GM12891 (cell line): ENCODE measurements around the gene CACNA1H. TPM values are rescaled to one million over a fixed set of nuclear protein-coding genes. Genes with fewer than 3 reads are reported as not detected.

Experiments
- DNase-seq: peaks from one replicate; pipeline ENCODE4 v3.0.0; 2011; ENCODE audit warnings: low spot score; ENCODE audit not compliant: insufficient read length
- FAIRE-seq: peaks from 2 replicates; lab custom pipeline; 2011; peaks lifted over from hg19 to GRCh38; lab: Jason Lieb, UNC
- PAX5 ChIP-seq: IDR thresholded peaks from 2 replicates; pipeline ENCODE4 v1.6.1; 2011; ENCODE audit warnings: low read length, moderate library complexity, mild to moderate bottlenecking; ENCODE audit not compliant: insufficient read depth, severe bottlenecking
- POLR2A ChIP-seq: IDR thresholded peaks from 2 replicates; pipeline ENCODE4 v1.6.1; 2011; ENCODE audit warnings: low read depth, low read length, control low read depth
- POLR2AphosphoS5 ChIP-seq: IDR thresholded peaks from 2 replicates; pipeline ENCODE4 v1.6.1; 2011; ENCODE audit warnings: low read depth, low read length, control low read depth
- POU2F2 ChIP-seq: IDR thresholded peaks from 2 replicates; pipeline ENCODE4 v1.6.1; 2011; ENCODE audit warnings: low read depth, mild to moderate bottlenecking, control low read depth, low read length, moderate library complexity
- SPI1 ChIP-seq: IDR thresholded peaks from 2 replicates; pipeline ENCODE4 v1.6.1; 2011; ENCODE audit warnings: low read depth, low read length, control low read depth
- TAF1 ChIP-seq: IDR thresholded peaks from 2 replicates; pipeline ENCODE4 v1.6.1; 2011; ENCODE audit warnings: low read depth, low read length, control low read depth
- polyA plus RNA-seq: library from polyadenylated mRNA; unstranded; fragments of >200 nt; gene quantifications from one replicate; pipeline ENCODE4 v1.2.1, GENCODE V29; 2012; ENCODE audit warnings: low read depth, missing spikeins, inconsistent platforms; ENCODE audit not compliant: missing spikeins

CACNA1H gene
- 0.14 TPM for polyA plus RNA-seq

DNA sequence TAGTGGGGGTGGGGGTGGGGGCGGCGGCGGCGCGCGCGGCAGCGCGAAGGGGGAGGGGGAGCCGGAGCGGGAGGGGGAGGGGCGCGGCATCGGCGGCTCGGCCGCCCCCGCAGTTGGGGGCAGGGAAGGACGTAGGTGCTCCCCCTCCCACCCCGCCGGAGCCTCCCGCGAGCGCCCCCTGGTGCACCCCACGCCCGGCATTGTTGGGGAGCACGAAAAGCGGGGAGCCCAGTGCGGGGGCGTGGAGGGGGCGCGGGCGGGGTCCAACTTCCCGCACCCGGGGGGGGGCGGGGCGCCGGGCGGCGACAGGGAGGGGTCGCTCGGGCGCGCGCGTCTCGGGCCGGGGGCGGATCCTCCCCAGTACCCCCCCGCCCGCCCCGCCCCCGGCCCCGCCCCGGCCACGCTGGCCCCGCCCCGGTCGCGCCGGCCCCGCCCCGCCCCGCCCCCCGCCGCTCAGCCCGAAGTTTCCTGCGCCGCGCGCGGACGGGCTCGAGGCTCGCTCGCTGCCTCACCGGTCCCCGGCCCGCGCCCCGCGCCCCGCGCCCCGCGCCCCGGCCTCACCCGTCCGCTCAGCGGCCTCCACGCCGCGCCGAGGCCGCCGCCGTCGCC, at the start of gene CACNA1H:
Gene CACNA1H (plus strand): TSS at position 456 of the 609 bp plus-strand sequence. CDS start 632 bp downstream, outside the sequence.
- DNase-seq, result no peak
- FAIRE-seq, result no peak
- TF ChIP-seq TAF1 (no peak), POLR2A (no peak), SPI1 (no peak), POU2F2 (no peak), PAX5 (no peak), POLR2AphosphoS5 (no peak)

DNA sequence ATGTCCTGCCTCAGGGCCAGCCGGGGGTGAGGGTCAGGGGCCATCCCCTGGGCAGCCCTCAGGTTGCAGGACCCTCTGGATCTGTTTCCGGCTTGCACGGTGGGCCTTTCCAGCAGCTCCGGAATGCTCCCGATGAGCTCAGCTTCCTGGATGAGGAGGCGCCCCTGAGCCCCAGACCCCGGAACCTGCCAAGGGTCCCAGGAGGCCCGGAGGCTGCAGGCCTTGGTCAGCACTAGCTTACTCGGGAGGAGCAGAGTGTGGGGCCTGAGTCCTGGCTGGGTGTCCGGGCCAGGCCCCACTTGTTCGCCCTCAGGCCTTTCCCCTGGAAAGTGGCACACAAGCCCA, 49.3 kb upstream of the CACNA1H start:
- no peak for DNase-seq
- no peak for FAIRE-seq
- TF ChIP-seq SPI1, result no peak
- no peak for TF ChIP-seq POLR2AphosphoS5
- TF ChIP-seq POU2F2, result no peak
- no peak for TF ChIP-seq POLR2A
- no peak for TF ChIP-seq PAX5
- TF ChIP-seq TAF1, result no peak

DNA sequence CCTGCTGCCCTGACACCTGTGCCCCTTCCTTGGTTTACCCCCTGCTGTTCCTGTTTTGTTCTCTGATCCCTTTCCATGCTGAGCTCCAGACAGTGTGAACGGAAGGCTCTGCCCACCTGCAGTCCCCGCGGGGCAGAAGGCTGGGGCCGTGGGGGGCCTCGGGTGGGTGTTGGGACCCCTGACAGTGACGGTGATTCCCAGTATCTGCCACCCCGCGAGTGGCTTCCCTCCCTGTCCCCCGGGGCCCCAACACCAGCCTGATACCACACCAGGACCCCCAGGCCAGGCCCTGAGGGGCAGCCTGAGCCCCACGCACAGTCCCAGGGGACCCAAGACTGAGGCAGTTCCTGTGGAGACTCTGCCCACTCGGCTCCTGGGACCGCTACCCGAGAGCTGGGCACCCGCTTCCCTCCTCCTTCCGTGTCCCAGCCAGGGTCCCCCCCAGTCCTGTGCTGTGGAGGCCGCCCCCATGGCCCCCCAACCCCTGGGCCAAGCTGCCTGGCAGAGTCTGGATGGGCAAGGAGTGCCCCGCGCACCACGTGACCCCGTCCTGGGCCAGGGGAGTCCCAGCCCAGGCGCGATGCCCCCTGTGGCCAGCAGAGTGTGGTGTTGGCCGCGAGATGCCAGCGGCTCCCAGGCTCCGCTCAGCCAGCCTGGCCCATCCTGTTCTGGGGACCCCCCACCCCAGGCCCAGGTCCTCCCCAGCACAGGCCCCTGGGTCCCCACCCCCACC, 46.9 kb upstream of the CACNA1H start:
- TF ChIP-seq TAF1 (no peak), SPI1 (no peak), POLR2A (no peak), POU2F2 (no peak), POLR2AphosphoS5 (no peak), PAX5 (no peak)
- FAIRE-seq (no peak), DNase-seq (peak; percentile 85)

DNA sequence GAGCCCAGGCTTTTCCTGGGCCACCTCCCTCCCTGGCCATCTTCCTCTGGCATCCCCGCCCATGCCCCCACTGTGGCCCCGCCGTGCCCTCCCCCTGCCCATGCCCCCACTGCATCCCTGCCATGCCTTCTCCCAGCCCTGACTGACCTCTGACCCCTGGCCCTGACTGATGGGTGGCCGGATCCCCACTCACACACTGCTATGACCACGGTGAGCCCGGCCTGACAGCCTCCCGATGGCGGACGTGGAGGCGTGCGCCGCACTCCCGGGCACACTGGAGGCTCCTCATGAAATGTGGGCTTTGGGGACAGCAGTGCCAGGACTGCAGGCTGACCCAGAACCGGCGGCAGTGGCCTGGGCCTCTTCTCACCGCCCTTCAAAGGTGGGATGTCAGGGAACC, 46.2 kb upstream of the CACNA1H start:
- DNase-seq (no peak), FAIRE-seq (no peak)
- TF ChIP-seq POLR2A, result no peak
- TF ChIP-seq TAF1, result no peak
- TF ChIP-seq POU2F2, result no peak
- TF ChIP-seq SPI1, result no peak
- TF ChIP-seq POLR2AphosphoS5, result no peak
- TF ChIP-seq PAX5, result no peak

DNA sequence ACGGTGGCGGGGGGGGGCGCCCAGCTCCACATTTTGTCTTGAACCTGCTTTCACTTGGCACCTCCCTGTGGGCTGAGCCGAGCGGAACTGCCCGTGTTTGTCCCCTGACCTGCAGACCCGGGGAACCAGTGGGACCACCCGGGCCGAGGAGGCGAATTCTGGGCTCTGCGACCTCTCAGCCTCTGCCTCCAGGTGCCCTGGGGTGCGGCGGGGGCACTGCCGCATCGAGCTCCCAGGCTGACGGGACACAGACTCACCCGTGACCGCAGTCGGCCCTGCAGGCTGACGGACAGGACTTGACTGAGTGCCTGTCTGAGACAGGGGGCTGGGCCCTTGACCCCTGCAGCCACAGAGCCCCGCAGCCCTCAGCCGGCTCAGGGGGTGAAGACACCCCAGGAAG, 45.8 kb upstream of the CACNA1H start:
- FAIRE-seq, result no peak
- DNase-seq, result no peak
- TF ChIP-seq POLR2AphosphoS5 (no peak), POLR2A (no peak), SPI1 (no peak), PAX5 (no peak), TAF1 (no peak), POU2F2 (no peak)

DNA sequence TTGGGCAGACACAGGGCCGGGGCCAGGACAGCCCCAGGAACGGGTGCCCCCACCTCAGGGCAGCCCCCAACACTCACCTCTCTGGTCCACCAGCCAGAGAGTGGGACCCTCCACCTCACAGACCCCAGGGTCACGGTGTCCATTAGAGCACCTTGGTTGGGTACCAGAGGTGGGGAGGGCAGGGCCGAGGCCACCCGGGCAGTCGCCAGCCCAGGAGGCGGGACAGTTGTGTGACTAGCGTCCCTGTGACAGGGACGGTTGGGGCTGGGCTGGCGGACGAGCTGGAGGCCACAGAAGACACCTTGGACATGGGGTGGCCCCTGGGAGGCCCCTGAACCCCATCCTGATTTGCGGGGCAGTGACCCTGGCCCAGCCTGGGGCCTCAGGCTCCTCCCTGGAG, 45.2 kb upstream of the CACNA1H start:
- FAIRE-seq, result no peak
- DNase-seq, result no peak
- no peak for TF ChIP-seq POU2F2
- TF ChIP-seq TAF1, result no peak
- no peak for TF ChIP-seq SPI1
- TF ChIP-seq PAX5, result no peak
- TF ChIP-seq POLR2A, result no peak
- no peak for TF ChIP-seq POLR2AphosphoS5

DNA sequence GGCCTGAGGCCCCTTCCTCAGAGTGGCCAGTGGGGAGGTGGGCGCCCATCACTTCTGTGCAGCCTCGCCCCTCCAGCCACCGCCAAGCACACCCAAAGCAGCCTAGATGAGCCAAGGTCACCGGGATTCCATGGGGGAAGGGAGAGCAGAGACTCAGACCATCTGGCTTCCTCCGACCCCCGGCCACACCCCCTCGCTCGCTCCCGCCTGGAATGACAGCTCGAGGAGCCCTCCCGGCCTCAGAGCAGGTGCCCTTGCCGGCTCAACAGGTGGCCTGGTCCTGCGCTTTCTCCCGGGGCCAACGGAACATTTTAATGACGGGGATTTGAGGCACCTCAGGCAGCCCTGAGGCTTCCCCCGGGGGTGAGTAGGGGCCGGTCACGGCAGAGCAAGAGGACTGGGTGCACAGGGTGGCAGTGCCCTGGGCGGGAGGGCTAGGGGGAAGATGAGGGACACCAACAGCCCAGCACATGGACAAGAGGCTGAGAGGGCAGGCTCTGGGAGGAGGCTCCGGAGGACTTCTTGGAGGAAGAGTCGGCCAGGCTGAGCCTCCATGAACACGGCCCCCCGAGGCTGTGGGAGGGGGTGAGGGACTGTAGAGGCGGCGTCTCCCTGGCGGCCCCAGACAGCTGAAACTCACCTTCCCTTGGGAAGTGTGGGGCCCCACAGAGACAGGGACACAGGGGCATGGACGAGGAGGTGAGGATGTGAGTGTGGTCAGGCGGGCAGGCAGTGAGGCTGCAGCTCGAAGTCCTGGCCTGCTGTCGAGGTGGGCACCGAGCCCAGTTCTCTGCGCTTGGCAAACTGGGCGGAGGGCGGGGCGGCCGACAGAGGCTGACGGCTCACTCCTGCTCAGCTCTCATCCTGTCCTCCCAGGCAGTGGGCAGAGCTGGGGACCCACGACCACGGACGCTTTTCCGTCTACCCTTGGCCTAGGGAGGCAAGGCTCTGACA, 44.3 kb upstream of the CACNA1H start:
- TF ChIP-seq POU2F2 (no peak), PAX5 (no peak), POLR2AphosphoS5 (no peak), SPI1 (no peak), POLR2A (no peak), TAF1 (no peak)
- DNase-seq (no peak), FAIRE-seq (no peak)

DNA sequence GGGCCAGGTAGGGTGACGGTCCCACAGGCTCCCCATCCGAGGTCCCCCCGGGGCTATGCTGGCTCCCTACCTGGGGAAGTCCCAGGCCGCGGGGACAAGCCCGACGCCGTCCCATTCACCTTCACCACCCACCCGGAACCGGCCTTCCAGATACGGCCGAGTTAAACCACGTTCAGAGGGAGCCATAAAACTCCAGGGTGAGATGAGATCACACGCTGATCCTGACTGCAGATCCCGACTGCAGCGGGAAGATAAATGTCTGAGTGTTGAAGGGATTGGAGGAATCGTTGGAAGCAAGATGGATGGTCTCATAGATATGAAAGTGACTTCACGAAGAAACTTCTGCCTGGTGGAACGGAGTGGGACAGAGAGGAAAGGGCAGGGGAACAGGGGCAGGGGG, 43.3 kb upstream of the CACNA1H start:
- DNase-seq (no peak), FAIRE-seq (no peak)
- TF ChIP-seq SPI1, result no peak
- no peak for TF ChIP-seq TAF1
- no peak for TF ChIP-seq POLR2AphosphoS5
- TF ChIP-seq POU2F2, result no peak
- no peak for TF ChIP-seq PAX5
- no peak for TF ChIP-seq POLR2A

DNA sequence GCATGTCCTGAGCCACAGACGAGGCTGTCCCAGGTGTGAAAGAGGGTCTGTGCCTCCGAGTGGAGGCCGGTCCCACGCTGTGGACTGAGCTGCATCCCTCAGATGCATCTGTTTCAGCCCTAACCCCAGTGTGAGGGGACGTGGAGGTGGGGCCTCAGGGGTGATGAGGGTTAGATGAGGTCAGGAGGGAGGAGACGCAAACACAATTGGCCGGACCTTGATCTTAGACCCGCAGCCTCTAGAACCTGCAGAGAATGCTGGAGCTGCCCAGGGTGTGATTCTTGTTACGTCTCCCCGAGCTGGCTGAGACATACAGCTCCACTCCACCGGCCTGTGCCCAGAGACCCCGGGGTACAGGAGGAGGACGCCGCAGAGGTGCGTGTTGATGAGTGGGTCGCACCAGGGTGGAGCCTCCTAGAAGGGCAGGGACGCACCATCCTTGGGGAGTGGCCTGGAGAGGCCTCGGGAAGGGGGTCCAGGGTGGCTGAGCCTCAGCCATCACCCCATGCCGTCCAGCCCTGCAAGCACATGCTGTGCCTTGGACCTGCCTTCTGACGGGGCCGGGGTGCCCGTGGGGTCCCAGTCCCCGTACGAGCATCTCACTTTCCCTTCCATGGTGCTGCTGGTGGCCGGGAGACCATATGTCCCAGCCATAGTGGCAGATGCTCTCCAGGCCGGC, 40.3 kb upstream of the CACNA1H start:
- FAIRE-seq, result no peak
- no peak for DNase-seq
- TF ChIP-seq POLR2AphosphoS5 (no peak), TAF1 (no peak), SPI1 (no peak), POU2F2 (no peak), PAX5 (no peak), POLR2A (no peak)
